PC-3 (cell line): ENCODE measurements around the gene CAMK1D. TPM values are rescaled to one million over a fixed set of nuclear protein-coding genes. Genes with fewer than 3 reads are reported as not detected.

Experiments
- ATAC-seq: fragments of 200-7000 bp; cut with Tn5 transposase; 2 replicates; pipeline ENCODE4 v1.9.1; 2020; ENCODE audit warnings: mild to moderate bottlenecking, moderate library complexity
- BruUV-seq: library from RNA; stranded (reverse); fragments of 400-500 nt; replicated peaks from 2 replicates; lab custom pipeline; 2021; lab: Mats Ljungman, UMichigan
- CTCF ChIA-PET: fragments of 300-600 bp; sonication (Branson Sonifier 250); formaldehyde crosslinking; loops from one replicate; lab custom pipeline; 2022; ENCODE audit warnings: antibody characterized with exemption; lab: Charles Lee
- POLR2A ChIA-PET: fragments of 300-600 bp; sonication (Branson Sonifier 250); formaldehyde crosslinking; loops from one replicate; lab custom pipeline; 2022; ENCODE audit warnings: antibody characterized with exemption; ENCODE audit not compliant: unreplicated experiment; lab: Charles Lee
- DNase-seq: peaks from one replicate; pipeline ENCODE4 v3.0.0-alpha.2; 2015
- H2AFZ ChIP-seq: fragments of 300-600 bp; sonication (generic); 2 replicates; pipeline ENCODE4 v1.6.0; 2016; ENCODE audit warnings: antibody characterized with exemption, low read length
- H3F3A ChIP-seq: fragments of 300-600 bp; sonication (generic); one replicate; pipeline ENCODE4 v1.6.0; 2017; ENCODE audit warnings: antibody characterized with exemption, low read length, control low read depth, mild to moderate bottlenecking; ENCODE audit not compliant: unreplicated experiment
- H3K27ac ChIP-seq: fragments of 300-600 bp; sonication (generic); 2 replicates; pipeline ENCODE4 v1.5.1; 2016; ENCODE audit warnings: mild to moderate bottlenecking, low read length
- H3K27me3 ChIP-seq: fragments of 300-600 bp; sonication (generic); 2 replicates; pipeline ENCODE4 v1.6.1; 2016; ENCODE audit warnings: low read length, mixed read lengths
- H3K36me3 ChIP-seq: fragments of 300-600 bp; sonication (generic); 2 replicates; pipeline ENCODE4 v1.6.1; 2016; ENCODE audit warnings: low read depth, mixed run types, low read length, mixed read lengths
- H3K4me1 ChIP-seq: fragments of 300-600 bp; sonication (generic); 2 replicates; pipeline ENCODE4 v1.5.1; 2016; ENCODE audit warnings: low read length; ENCODE audit not compliant: insufficient read depth
- H3K4me2 ChIP-seq: fragments of 300-600 bp; sonication (generic); 2 replicates; pipeline ENCODE4 v1.6.0; 2016; ENCODE audit warnings: low read length
- H3K4me3 ChIP-seq: fragments of 300-600 bp; sonication (generic); 2 replicates; pipeline ENCODE4 v1.5.1; 2016; ENCODE audit warnings: mild to moderate bottlenecking, low read length, mixed read lengths
- H3K79me2 ChIP-seq: fragments of 300-600 bp; sonication (generic); 2 replicates; pipeline ENCODE4 v1.6.1; 2017; ENCODE audit warnings: low read length, mixed read lengths
- H3K9ac ChIP-seq: fragments of 300-600 bp; sonication (generic); 2 replicates; pipeline ENCODE4 v1.6.0; 2016; ENCODE audit warnings: mild to moderate bottlenecking, low read length
- H3K9me2 ChIP-seq: fragments of 300-600 bp; sonication (generic); replicated peaks from 2 replicates; pipeline ENCODE4 v1.6.1; 2016; ENCODE audit warnings: mixed run types, low read length, mixed read lengths
- H3K9me3 ChIP-seq: fragments of 300-600 bp; sonication (generic); 2 replicates; pipeline ENCODE4 v1.6.1; 2016; ENCODE audit warnings: low read length, mixed read lengths
- H4K20me1 ChIP-seq: fragments of 300-600 bp; sonication (generic); 2 replicates; pipeline ENCODE4 v1.6.1; 2016; ENCODE audit warnings: low read length, mixed read lengths
- EZH2 ChIP-seq: fragments of 300-600 bp; sonication (generic); IDR thresholded peaks from one replicate; pipeline ENCODE4 v1.6.1; 2017; ENCODE audit warnings: antibody characterized with exemption, mild to moderate bottlenecking, low read length; ENCODE audit not compliant: unreplicated experiment
- EZH2phosphoT487 ChIP-seq: fragments of 300-600 bp; sonication (generic); IDR thresholded peaks from 2 replicates; pipeline ENCODE4 v1.6.1; 2018; ENCODE audit warnings: mild to moderate bottlenecking, antibody characterized with exemption, low read length, borderline replicate concordance
- intact Hi-C: fragments of 100-400 bp; cut with micrococcal nuclease; formaldehyde crosslinking; loops from 2 replicates; pipeline ENCODE4 v1.9.0; 2023
- total RNA-seq: library from RNA; depleted of rRNA; stranded (reverse); fragments of >200 nt; gene quantifications from 2 replicates; pipeline ENCODE4 v1.2.3, GENCODE V29; 2014
- TF ChIP-seq, protein P1 (sequence below): fragments of 300-600 bp; sonication (generic); conservative IDR thresholded peaks from 2 replicates; pipeline ENCODE4 v1.5.1; 2017; ENCODE audit warnings: antibody characterized with exemption, low read depth, mild to moderate bottlenecking, low read length

The CAMK1D gene
- total RNA-seq, 1 experiment from 2014 or later: 1.3 TPM

- no peak for TF ChIP-seq EZH2phosphoT487
- TF ChIP-seq EZH2: no peak
- TF ChIP-seq, protein P1, sequence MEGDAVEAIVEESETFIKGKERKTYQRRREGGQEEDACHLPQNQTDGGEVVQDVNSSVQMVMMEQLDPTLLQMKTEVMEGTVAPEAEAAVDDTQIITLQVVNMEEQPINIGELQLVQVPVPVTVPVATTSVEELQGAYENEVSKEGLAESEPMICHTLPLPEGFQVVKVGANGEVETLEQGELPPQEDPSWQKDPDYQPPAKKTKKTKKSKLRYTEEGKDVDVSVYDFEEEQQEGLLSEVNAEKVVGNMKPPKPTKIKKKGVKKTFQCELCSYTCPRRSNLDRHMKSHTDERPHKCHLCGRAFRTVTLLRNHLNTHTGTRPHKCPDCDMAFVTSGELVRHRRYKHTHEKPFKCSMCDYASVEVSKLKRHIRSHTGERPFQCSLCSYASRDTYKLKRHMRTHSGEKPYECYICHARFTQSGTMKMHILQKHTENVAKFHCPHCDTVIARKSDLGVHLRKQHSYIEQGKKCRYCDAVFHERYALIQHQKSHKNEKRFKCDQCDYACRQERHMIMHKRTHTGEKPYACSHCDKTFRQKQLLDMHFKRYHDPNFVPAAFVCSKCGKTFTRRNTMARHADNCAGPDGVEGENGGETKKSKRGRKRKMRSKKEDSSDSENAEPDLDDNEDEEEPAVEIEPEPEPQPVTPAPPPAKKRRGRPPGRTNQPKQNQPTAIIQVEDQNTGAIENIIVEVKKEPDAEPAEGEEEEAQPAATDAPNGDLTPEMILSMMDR: no peak
- no peaks in the 10 kb centered on the region for H3K9me2 ChIP-seq
- ChIA-PET POLR2A (no interaction called here), CTCF (no interaction called here)
- DNase-seq (no peak), ATAC-seq (no peak)
- H3K9me3 ChIP-seq: no peaks in the 10 kb centered on the region
- peaks cover 9% of the 10 kb centered on the region for H3K4me1 ChIP-seq
- no peak overlapping the region for H3K4me3 ChIP-seq
- no peak overlapping the region for H2AFZ ChIP-seq
- H4K20me1 ChIP-seq: no peaks in the 10 kb centered on the region
- intact Hi-C loops: no loop called here
- no peaks in the 10 kb centered on the region for H3K36me3 ChIP-seq
- no peaks in the 10 kb centered on the region for H3K79me2 ChIP-seq
- H3K9ac ChIP-seq: no peak overlapping the region
- no peak overlapping the region for H3K4me2 ChIP-seq
- no peaks in the 10 kb centered on the region for H3K27me3 ChIP-seq
- no peaks in the 10 kb centered on the region for H3F3A ChIP-seq
- BruUV-seq: no TSS peak
- H3K27ac ChIP-seq: no peak overlapping the region
These were observed 41.4 kb downstream of the CAMK1D start for GRCh38 chr10:12390733-12391132.

- no peaks in the 10 kb centered on the region for H3K79me2 ChIP-seq
- H3K27ac ChIP-seq: no peak overlapping the region
- H3K9ac ChIP-seq: no peak overlapping the region
- no peak for TF ChIP-seq EZH2
- TF ChIP-seq, protein P1: no peak
- no peak for TF ChIP-seq EZH2phosphoT487
- H3F3A ChIP-seq: no peaks in the 10 kb centered on the region
- no peaks in the 10 kb centered on the region for H3K27me3 ChIP-seq
- ChIA-PET POLR2A (no interaction called here), CTCF (no interaction called here)
- no peak for ATAC-seq
- H3K36me3 ChIP-seq: no peaks in the 10 kb centered on the region
- H3K4me1 ChIP-seq: peaks cover 9% of the 10 kb centered on the region
- H3K4me3 ChIP-seq: no peak overlapping the region
- no peaks in the 10 kb centered on the region for H4K20me1 ChIP-seq
- H2AFZ ChIP-seq: no peak overlapping the region
- no TSS peak for BruUV-seq
- H3K9me3 ChIP-seq: no peaks in the 10 kb centered on the region
- DNase-seq: no peak
- intact Hi-C loops: no loop called here
- H3K4me2 ChIP-seq: no peak overlapping the region
- no peaks in the 10 kb centered on the region for H3K9me2 ChIP-seq
These were observed 41.9 kb downstream of the CAMK1D start for GRCh38 chr10:12391206-12391605.

DNA sequence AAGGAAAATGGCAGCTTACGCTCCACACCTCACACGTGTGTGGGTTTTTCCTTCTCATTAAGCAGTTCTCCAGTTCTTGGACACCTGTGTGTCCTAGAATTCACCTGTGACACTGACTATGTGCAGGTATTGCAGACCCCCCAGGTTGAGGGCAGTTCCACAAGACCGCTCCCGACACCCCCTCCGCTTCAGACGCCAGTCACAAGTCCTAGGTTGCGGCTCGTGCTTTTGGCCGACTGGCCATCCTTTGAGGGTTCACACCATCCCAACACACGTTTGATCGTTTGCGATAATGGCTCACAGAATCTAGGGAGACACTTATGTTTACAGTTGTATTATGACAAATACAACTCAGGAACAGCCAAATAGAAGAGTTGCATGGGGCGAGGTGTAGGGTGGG is 44.5 kb downstream of the CAMK1D start:
- TF ChIP-seq EZH2 (no peak), EZH2phosphoT487 (no peak)
- TF ChIP-seq, protein P1: no peak
- Histone ChIP-seq H3K4me2 (peak overlapping the region; percentile 37), H3K27ac (peak overlapping the region; percentile 91), H3K4me3 (no peak overlapping the region), H4K20me1 (no peaks in the 10 kb centered on the region), H3F3A (no peaks in the 10 kb centered on the region), H3K9me2 (no peaks in the 10 kb centered on the region), H3K9ac (peak overlapping the region; percentile 20; the same call in 1 of the 2 replicates), H2AFZ (no peak overlapping the region), H3K9me3 (no peaks in the 10 kb centered on the region), H3K79me2 (no peaks in the 10 kb centered on the region), H3K4me1 (peaks cover 11% of the 10 kb centered on the region), H3K36me3 (no peaks in the 10 kb centered on the region), H3K27me3 (no peaks in the 10 kb centered on the region)
- ChIA-PET CTCF (no interaction called here), POLR2A (no interaction called here)
- no peak for ATAC-seq
- DNase-seq: no peak
- intact Hi-C loops: no loop called here
- BruUV-seq: no TSS peak
